ENCODE data around the gene RASSF3.

DNA sequence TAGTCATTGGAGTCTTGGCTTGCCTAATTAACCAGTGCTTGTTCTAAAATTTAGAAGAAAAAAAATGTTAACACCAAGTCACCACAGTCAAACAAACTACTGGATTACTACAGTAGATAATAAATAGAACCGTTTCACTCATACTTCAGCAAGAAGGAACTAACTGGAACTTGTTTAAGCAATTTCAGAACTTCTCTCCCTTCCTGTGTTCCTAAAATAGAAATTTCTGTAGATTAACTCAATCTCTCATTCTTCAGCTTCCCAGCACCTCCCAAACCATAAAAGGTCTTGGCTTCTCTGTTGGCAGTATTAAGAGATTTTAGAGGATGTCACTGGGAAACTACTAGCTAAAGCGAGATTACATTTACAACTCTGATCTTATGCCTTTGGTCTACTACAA lies 130.4 kb downstream of the RASSF3 start:
- TF ChIP-seq, protein P1, sequence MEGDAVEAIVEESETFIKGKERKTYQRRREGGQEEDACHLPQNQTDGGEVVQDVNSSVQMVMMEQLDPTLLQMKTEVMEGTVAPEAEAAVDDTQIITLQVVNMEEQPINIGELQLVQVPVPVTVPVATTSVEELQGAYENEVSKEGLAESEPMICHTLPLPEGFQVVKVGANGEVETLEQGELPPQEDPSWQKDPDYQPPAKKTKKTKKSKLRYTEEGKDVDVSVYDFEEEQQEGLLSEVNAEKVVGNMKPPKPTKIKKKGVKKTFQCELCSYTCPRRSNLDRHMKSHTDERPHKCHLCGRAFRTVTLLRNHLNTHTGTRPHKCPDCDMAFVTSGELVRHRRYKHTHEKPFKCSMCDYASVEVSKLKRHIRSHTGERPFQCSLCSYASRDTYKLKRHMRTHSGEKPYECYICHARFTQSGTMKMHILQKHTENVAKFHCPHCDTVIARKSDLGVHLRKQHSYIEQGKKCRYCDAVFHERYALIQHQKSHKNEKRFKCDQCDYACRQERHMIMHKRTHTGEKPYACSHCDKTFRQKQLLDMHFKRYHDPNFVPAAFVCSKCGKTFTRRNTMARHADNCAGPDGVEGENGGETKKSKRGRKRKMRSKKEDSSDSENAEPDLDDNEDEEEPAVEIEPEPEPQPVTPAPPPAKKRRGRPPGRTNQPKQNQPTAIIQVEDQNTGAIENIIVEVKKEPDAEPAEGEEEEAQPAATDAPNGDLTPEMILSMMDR (IDR thresholded peaks at IDR 0.05), result no peak
- TF ChIP-seq POLR2A (IDR thresholded peaks at IDR 0.05), result no peak

Data from body of pancreas (tissue), 4 donors.